H9 (cell line): ENCODE data around the gene TNPO1. TPM values are rescaled to one million over a fixed set of nuclear protein-coding genes. Genes with fewer than 3 reads are reported as not detected.

Experiments
- DNase-seq: peaks from one replicate; pipeline ENCODE4 v3.0.0-alpha.2; 2017
- H2AFZ ChIP-seq: one replicate; pipeline ENCODE4 v1.6.1; 2013; ENCODE audit warnings: mild to moderate bottlenecking, low read length, control low read depth, moderate library complexity
- H2AK5ac ChIP-seq: 2 replicates; pipeline ENCODE4 v1.6.1; 2013; ENCODE audit warnings: low read length, control low read depth, mixed read lengths; ENCODE audit not compliant: insufficient read length
- H2BK120ac ChIP-seq: one replicate; pipeline ENCODE4 v1.6.1; 2013; ENCODE audit warnings: low read depth, mild to moderate bottlenecking, low read length, control low read depth, inconsistent platforms; ENCODE audit not compliant: poor library complexity, severe bottlenecking
- H2BK12ac ChIP-seq: 2 replicates; pipeline ENCODE4 v1.6.1; 2013; ENCODE audit warnings: low read length, control low read depth, mixed read lengths, low read depth; ENCODE audit not compliant: insufficient read length
- H2BK15ac ChIP-seq: 2 replicates; pipeline ENCODE4 v1.6.1; 2013; ENCODE audit warnings: low read depth, low read length, control low read depth
- H2BK20ac ChIP-seq: one replicate; pipeline ENCODE4 v1.6.1; 2013; ENCODE audit warnings: low read depth, mild to moderate bottlenecking, low read length, control low read depth, inconsistent platforms; ENCODE audit not compliant: poor library complexity, severe bottlenecking
- H2BK5ac ChIP-seq: 2 replicates; pipeline ENCODE4 v1.6.1; 2013; ENCODE audit warnings: low read length, control low read depth, mixed read lengths; ENCODE audit not compliant: insufficient read length
- H3K14ac ChIP-seq: 2 replicates; pipeline ENCODE4 v1.6.1; 2013; ENCODE audit warnings: low read length, control low read depth; ENCODE audit not compliant: insufficient read depth
- H3K18ac ChIP-seq: 2 replicates; pipeline ENCODE4 v1.6.1; 2013; ENCODE audit warnings: low read depth, mild to moderate bottlenecking, mixed read lengths, low read length, control low read depth; ENCODE audit not compliant: insufficient read length
- H3K23ac ChIP-seq: 2 replicates; pipeline ENCODE4 v1.6.1; 2013; ENCODE audit warnings: low read length, control low read depth, mixed read lengths, low read depth; ENCODE audit not compliant: insufficient read length
- H3K23me2 ChIP-seq: 2 replicates; pipeline ENCODE4 v1.6.1; 2013; ENCODE audit warnings: low read depth, mild to moderate bottlenecking, mixed read lengths, low read length, control low read depth; ENCODE audit not compliant: insufficient read length, poor library complexity, severe bottlenecking
- H3K27ac ChIP-seq: 2 replicates; pipeline ENCODE4 v1.5.1; 2013; ENCODE audit warnings: low read length, control low read depth, mixed read lengths, low read depth; ENCODE audit not compliant: insufficient read length
- H3K27me3 ChIP-seq: 2 replicates; pipeline ENCODE4 v1.6.1; 2013; ENCODE audit warnings: low read length, control low read depth, inconsistent platforms; ENCODE audit not compliant: insufficient read depth
- H3K4ac ChIP-seq: 2 replicates; pipeline ENCODE4 v1.6.1; 2013; ENCODE audit warnings: low read depth, mild to moderate bottlenecking, control low read depth, inconsistent platforms, low read length, moderate library complexity
- H3K4me1 ChIP-seq: 2 replicates; pipeline ENCODE4 v1.6.1; 2013; ENCODE audit warnings: low read length, control low read depth, inconsistent platforms; ENCODE audit not compliant: insufficient read depth
- H3K4me2 ChIP-seq: 2 replicates; pipeline ENCODE4 v1.6.1; 2013; ENCODE audit warnings: low read length, control low read depth, mixed read lengths; ENCODE audit not compliant: insufficient read length, insufficient read depth
- H3K56ac ChIP-seq: 2 replicates; pipeline ENCODE4 v1.6.1; 2013; ENCODE audit warnings: low read depth, mild to moderate bottlenecking, mixed read lengths, low read length, control low read depth; ENCODE audit not compliant: insufficient read length
- H3K79me1 ChIP-seq: 2 replicates; pipeline ENCODE4 v1.6.1; 2013; ENCODE audit warnings: low read depth, mild to moderate bottlenecking, moderate library complexity, low read length, control low read depth, inconsistent platforms; ENCODE audit not compliant: insufficient read depth, poor library complexity, severe bottlenecking
- H3K79me2 ChIP-seq: 2 replicates; pipeline ENCODE4 v1.6.1; 2013; ENCODE audit warnings: low read length, control low read depth, inconsistent platforms; ENCODE audit not compliant: insufficient read depth
- H3K9ac ChIP-seq: 2 replicates; pipeline ENCODE4 v1.6.1; 2013; ENCODE audit warnings: low read length, control low read depth, mixed read lengths; ENCODE audit not compliant: insufficient read length; ENCODE audit errors: extremely low read depth
- H3K9me3 ChIP-seq: one replicate; pipeline ENCODE4 v1.6.1; 2013; ENCODE audit warnings: low read depth, low read length, inconsistent platforms; ENCODE audit not compliant: control insufficient read depth
- H3T11ph ChIP-seq: one replicate; pipeline ENCODE4 v1.6.1; 2013; ENCODE audit warnings: mild to moderate bottlenecking, low read length, control low read depth, inconsistent platforms
- H4K20me1 ChIP-seq: one replicate; pipeline ENCODE4 v1.6.1; 2013; ENCODE audit not compliant: control insufficient read depth, insufficient read length, insufficient read depth
- H4K5ac ChIP-seq: 2 replicates; pipeline ENCODE4 v1.6.1; 2013; ENCODE audit warnings: low read depth, mild to moderate bottlenecking, mixed read lengths, low read length, control low read depth; ENCODE audit not compliant: insufficient read length
- H4K8ac ChIP-seq: replicated peaks from 2 replicates; pipeline ENCODE4 v1.6.1; 2013; ENCODE audit warnings: low read length, control low read depth, mixed read lengths, low read depth; ENCODE audit not compliant: insufficient read length
- H4K91ac ChIP-seq: 2 replicates; pipeline ENCODE4 v1.6.1; 2013; ENCODE audit warnings: low read depth, mild to moderate bottlenecking, moderate library complexity, mixed read lengths, low read length, control low read depth; ENCODE audit not compliant: insufficient read length
- H3K27ac Mint-ChIP-seq, 3 experiments: 2 replicates in 2 of 3; 3 replicates in 1 of 3; pipeline ENCODE4 v1.8.0; 2020 to 2021; ENCODE audit warnings: mixed read lengths in 3 of 3, mild to moderate bottlenecking in 1 of 3, moderate library complexity in 1 of 3
- H3K27me3 Mint-ChIP-seq: 2 replicates; pipeline ENCODE4 v1.8.0; 2021; ENCODE audit warnings: low read depth, mild to moderate bottlenecking, moderate library complexity, mixed read lengths
- H3K36me3 Mint-ChIP-seq, 3 experiments: 2 replicates in 2 of 3; 3 replicates in 1 of 3; pipeline ENCODE4 v1.8.0; 2020 to 2021; ENCODE audit warnings: low read depth in 3 of 3, mixed read lengths in 3 of 3; ENCODE audit not compliant: insufficient read depth in 1 of 3
- H3K4me1 Mint-ChIP-seq, 2 experiments: 2 replicates each; pipeline ENCODE4 v1.8.0; 2020; ENCODE audit warnings: mixed read lengths in 2 of 2
- H3K4me3 Mint-ChIP-seq, 2 experiments: 2 replicates in 1 of 2; 3 replicates in 1 of 2; pipeline ENCODE4 v1.8.0; 2020 to 2021; ENCODE audit warnings: mild to moderate bottlenecking in 2 of 2, mixed read lengths in 2 of 2, moderate library complexity in 1 of 2
- H3K9me3 Mint-ChIP-seq, 2 experiments: 2 replicates in 1 of 2; 3 replicates in 1 of 2; pipeline ENCODE4 v1.8.0; 2020; ENCODE audit warnings: mild to moderate bottlenecking in 2 of 2, mixed read lengths in 2 of 2, moderate library complexity in 1 of 2
- WGBS: extraction: QIAGEN DNeasy Blood & Tissue Kit; methylation state at CpG from one replicate; pipeline ENCODE4 v1.1.7; 2013; ENCODE audit warnings: missing lambda C conversion rate, low lambda C conversion rate, mixed read lengths; ENCODE audit not compliant: insufficient read length; ENCODE audit errors: extremely low coverage; 5-methylcytosine and 5-hydroxymethylcytosine counted together
- total RNA-seq: library from RNA; stranded (reverse); gene quantifications from 2 replicates; pipeline ENCODE4 v1.2.1, GENCODE V29; 2021
- TF ChIP-seq, protein P1 (sequence below): fragments of 200-600 bp; sonication (generic); conservative IDR thresholded peaks from 3 replicates; pipeline ENCODE4 v1.8.0; 2021; ENCODE audit warnings: antibody characterized with exemption, mild to moderate bottlenecking

Gene TNPO1
- total RNA-seq, 1 experiment from 2014 or later = 164 TPM

DNA sequence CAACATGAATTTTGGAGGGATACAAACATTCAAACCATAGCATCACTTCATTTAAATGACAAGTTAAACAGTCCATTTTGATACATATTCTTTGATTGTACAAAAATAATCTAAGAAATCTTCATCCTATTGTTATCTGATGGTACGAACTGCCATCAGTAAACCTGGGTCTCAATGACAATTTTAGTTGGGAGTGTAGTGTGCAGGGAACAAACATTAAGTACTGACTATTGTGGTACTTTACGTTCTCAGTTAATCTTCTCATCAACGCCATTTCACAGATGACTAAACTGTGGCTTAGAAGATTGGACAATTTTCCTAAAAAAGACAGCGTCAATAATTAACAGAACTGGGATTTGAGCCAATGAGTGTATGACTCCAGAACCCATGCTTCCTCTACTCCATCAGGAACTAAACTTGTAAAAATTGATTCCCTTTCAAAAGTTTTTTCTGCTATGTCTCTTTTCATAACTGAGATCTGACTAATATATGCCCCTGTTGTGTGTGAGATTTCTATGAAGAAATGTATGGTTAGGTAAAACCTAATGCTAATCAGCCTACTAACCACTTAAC, 21.1 kb downstream of the TNPO1 start:
- no peak for DNase-seq
- Histone ChIP-seq H3K27me3 (no peaks in the 10 kb centered on the region), H3K9ac (no peak overlapping the region), H3K23ac (no peak overlapping the region), H4K5ac (no peak overlapping the region), H4K8ac (no peak overlapping the region), H3K79me1 (peaks cover 2% of the 10 kb centered on the region), H4K91ac (no peak overlapping the region), H3K79me2 (peaks cover 2% of the 10 kb centered on the region; the same call in 1 of the 2 replicates), H3T11ph (no peak overlapping the region), H2BK120ac (no peak overlapping the region), H2BK5ac (no peak overlapping the region), H3K27ac (no peak overlapping the region), H2AFZ (no peak overlapping the region), H4K20me1 (no peaks in the 10 kb centered on the region), H3K4me1 (no peaks in the 10 kb centered on the region), H3K56ac (no peak overlapping the region), H3K9me3 (no peaks in the 10 kb centered on the region), H3K18ac (no peak overlapping the region), H3K23me2 (no peaks in the 10 kb centered on the region), H2BK12ac (no peak overlapping the region), H2BK15ac (no peak overlapping the region), H3K4ac (no peak overlapping the region), H3K14ac (no peak overlapping the region), H2BK20ac (no peak overlapping the region), H3K4me2 (no peak overlapping the region), H2AK5ac (no peak overlapping the region)
- H3K4me3 Mint-ChIP-seq = no peak overlapping the region
- no peak overlapping the region for H3K27ac Mint-ChIP-seq
- peaks cover 2 to 6% of the 10 kb centered on the region in 2 experiments; a peak in 3 of 4 replicates for H3K4me1 Mint-ChIP-seq
- WGBS = no CpG with 5 or more reads among the region's 4 CpGs
- no peaks in the 10 kb centered on the region for H3K27me3 Mint-ChIP-seq
- TF ChIP-seq, protein P1, sequence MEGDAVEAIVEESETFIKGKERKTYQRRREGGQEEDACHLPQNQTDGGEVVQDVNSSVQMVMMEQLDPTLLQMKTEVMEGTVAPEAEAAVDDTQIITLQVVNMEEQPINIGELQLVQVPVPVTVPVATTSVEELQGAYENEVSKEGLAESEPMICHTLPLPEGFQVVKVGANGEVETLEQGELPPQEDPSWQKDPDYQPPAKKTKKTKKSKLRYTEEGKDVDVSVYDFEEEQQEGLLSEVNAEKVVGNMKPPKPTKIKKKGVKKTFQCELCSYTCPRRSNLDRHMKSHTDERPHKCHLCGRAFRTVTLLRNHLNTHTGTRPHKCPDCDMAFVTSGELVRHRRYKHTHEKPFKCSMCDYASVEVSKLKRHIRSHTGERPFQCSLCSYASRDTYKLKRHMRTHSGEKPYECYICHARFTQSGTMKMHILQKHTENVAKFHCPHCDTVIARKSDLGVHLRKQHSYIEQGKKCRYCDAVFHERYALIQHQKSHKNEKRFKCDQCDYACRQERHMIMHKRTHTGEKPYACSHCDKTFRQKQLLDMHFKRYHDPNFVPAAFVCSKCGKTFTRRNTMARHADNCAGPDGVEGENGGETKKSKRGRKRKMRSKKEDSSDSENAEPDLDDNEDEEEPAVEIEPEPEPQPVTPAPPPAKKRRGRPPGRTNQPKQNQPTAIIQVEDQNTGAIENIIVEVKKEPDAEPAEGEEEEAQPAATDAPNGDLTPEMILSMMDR = no peak
- no peaks in the 10 kb centered on the region for H3K9me3 Mint-ChIP-seq
- H3K36me3 Mint-ChIP-seq = no peaks in the 10 kb centered on the region
